Neural cell (in vitro differentiated cells): Measurements from ENCODE around the gene DDN.

Experiments used
- EP300 ChIP-seq: fragments of 450-650 bp; conservative IDR thresholded peaks from 2 replicates; pipeline ENCODE4 v1.6.1; 2014; ENCODE audit warnings: antibody characterized with exemption, mild to moderate bottlenecking, moderate library complexity; ENCODE audit not compliant: poor library complexity, severe bottlenecking
- EZH2 ChIP-seq: fragments of 200-600, 300-800 bp; shearing (Covaris generic), sonication (generic); IDR thresholded peaks from 2 replicates; pipeline ENCODE4 v1.6.1; 2014; ENCODE audit warnings: antibody characterized with exemption, low read length, borderline replicate concordance, mild to moderate bottlenecking; ENCODE audit not compliant: insufficient read depth, poor library complexity, severe bottlenecking
- SMC3 ChIP-seq: fragments of 450-650 bp; conservative IDR thresholded peaks from 2 replicates; pipeline ENCODE4 v1.6.1; 2014; ENCODE audit warnings: antibody characterized with exemption, mild to moderate bottlenecking, moderate library complexity; ENCODE audit not compliant: poor library complexity
- TF ChIP-seq, protein P1 (sequence below): fragments of 450-650 bp; IDR thresholded peaks from 2 replicates; pipeline ENCODE4 v1.5.1; 2014; ENCODE audit warnings: antibody characterized with exemption, mild to moderate bottlenecking, moderate library complexity; ENCODE audit not compliant: poor library complexity, severe bottlenecking

DNA sequence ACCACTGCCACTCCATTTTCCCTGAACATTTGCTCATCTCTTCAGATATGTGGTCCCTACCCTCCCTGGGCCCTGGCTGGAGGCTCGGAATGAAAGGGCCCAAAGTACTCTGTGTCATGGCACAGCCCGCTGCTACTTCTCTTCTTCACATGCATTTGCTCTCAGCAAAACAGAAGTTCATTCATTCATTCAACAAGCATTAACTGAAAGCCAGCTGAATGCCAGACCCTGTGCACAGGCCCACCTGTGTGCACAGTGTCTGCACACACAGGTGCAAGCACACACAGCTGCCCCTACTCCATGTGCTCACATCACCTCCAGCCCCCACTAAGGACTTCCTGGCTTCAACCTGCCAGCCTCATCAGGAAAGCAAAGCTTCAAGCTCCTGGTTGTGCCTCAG is 13.3 kb downstream of the DDN start:
- TF ChIP-seq, protein P1, sequence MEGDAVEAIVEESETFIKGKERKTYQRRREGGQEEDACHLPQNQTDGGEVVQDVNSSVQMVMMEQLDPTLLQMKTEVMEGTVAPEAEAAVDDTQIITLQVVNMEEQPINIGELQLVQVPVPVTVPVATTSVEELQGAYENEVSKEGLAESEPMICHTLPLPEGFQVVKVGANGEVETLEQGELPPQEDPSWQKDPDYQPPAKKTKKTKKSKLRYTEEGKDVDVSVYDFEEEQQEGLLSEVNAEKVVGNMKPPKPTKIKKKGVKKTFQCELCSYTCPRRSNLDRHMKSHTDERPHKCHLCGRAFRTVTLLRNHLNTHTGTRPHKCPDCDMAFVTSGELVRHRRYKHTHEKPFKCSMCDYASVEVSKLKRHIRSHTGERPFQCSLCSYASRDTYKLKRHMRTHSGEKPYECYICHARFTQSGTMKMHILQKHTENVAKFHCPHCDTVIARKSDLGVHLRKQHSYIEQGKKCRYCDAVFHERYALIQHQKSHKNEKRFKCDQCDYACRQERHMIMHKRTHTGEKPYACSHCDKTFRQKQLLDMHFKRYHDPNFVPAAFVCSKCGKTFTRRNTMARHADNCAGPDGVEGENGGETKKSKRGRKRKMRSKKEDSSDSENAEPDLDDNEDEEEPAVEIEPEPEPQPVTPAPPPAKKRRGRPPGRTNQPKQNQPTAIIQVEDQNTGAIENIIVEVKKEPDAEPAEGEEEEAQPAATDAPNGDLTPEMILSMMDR = no peak
- TF ChIP-seq EP300 (no peak), SMC3 (no peak), EZH2 (no peak)
